ENCODE results near the gene CCDC3. TPM values are rescaled to one million over a fixed set of nuclear protein-coding genes. Genes with fewer than 3 reads are reported as not detected.

The CCDC3 gene
- total RNA-seq, 1 donor from 2014 or later = 0.40 TPM

DNA sequence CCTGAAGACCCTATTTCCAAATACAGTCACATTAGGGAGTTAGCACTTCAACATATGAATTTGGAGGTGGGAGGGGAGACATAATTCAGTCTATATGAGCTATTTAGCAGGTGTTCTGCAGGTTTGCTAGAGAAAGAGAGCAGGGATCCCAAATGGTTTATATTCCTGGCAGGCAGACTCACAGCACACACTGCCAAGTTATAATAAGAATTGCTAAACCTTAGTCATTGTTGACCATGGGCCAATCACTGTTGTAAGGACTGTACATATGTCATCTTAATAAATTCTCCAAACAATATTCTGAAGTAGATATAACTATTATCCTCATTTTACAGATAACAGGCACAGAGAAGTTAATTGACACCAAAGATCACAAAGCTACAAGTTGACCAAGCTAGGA, 1.5 kb upstream of the CCDC3 start:
- TF ChIP-seq, protein P1, sequence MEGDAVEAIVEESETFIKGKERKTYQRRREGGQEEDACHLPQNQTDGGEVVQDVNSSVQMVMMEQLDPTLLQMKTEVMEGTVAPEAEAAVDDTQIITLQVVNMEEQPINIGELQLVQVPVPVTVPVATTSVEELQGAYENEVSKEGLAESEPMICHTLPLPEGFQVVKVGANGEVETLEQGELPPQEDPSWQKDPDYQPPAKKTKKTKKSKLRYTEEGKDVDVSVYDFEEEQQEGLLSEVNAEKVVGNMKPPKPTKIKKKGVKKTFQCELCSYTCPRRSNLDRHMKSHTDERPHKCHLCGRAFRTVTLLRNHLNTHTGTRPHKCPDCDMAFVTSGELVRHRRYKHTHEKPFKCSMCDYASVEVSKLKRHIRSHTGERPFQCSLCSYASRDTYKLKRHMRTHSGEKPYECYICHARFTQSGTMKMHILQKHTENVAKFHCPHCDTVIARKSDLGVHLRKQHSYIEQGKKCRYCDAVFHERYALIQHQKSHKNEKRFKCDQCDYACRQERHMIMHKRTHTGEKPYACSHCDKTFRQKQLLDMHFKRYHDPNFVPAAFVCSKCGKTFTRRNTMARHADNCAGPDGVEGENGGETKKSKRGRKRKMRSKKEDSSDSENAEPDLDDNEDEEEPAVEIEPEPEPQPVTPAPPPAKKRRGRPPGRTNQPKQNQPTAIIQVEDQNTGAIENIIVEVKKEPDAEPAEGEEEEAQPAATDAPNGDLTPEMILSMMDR (conservative IDR thresholded peaks at IDR 0.05; ENCODE audit: low read depth, low read length) = no peak
- H3K4me3 ChIP-seq (ENCODE audit: low read depth, low read length) = no peak overlapping the region
- DNase-seq (ENCODE audit: low read depth) = no peak

DNA sequence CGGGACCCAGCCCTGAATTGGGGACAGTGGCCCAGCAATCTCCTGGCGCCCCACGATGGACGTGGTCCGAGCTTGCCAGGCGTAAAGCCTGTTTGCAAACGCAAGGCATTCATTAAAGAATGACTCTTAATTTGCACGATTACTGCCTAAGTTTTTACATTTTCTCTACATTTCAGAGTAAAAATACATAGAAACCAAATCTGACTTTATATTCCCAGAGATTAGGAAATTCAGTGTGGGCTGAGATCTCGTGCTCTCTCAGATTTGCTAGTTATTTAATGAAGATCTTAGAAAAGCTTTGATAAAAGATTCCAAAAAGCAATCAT, 337 bp upstream of the CCDC3 start:
- no peak for DNase-seq (ENCODE audit: low read depth)
- H3K4me3 ChIP-seq (ENCODE audit: low read depth, low read length) = no peak overlapping the region
- TF ChIP-seq, protein P1 (conservative IDR thresholded peaks at IDR 0.05; ENCODE audit: low read depth, low read length) = no peak

DNA sequence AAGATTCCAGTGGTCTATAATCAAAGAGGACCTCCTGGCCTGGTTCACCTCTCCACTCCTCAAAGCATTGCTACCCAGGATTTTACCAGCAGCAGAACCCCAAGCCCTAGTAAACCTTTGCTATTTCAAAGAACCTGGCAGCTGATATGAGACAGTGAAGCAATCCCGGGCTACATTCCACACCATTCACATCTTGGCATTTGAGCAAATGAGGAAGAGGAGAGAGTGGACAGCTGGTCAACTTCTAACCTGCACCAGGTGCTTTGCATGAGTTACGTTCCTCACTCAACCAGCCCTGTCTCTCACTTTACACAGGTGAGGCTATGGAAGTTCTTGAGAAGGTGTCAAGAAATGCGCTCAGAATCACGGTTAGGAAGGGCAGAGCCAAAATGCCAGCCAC, 1.1 kb downstream of the CCDC3 start:
- no peak overlapping the region for H3K4me3 ChIP-seq (ENCODE audit: low read depth, low read length)
- no peak for DNase-seq (ENCODE audit: low read depth)
- TF ChIP-seq, protein P1 (conservative IDR thresholded peaks at IDR 0.05; ENCODE audit: low read depth, low read length) = no peak

DNA sequence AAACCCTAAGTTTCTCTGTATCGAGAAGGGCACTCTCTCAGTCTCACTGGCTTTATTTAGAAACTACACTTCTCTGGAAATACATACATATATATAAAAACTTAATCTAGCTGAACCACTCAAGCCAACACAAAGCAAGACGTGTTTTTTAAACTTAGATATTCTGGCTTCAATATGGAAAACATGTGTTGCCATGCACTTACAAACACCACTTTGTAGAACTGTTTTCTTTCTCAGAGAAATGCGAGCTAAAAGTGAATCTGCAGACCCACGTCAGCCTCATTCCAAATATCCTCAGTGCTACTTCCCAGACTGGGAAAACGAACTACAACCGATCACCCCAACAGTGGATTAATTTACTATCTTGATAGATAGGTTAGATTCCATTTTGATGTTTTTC, 1.7 kb downstream of the CCDC3 start:
- H3K4me3 ChIP-seq (ENCODE audit: low read depth, low read length) = no peak overlapping the region
- DNase-seq (ENCODE audit: low read depth) = no peak
- TF ChIP-seq, protein P1 (conservative IDR thresholded peaks at IDR 0.05; ENCODE audit: low read depth, low read length) = no peak

DNA sequence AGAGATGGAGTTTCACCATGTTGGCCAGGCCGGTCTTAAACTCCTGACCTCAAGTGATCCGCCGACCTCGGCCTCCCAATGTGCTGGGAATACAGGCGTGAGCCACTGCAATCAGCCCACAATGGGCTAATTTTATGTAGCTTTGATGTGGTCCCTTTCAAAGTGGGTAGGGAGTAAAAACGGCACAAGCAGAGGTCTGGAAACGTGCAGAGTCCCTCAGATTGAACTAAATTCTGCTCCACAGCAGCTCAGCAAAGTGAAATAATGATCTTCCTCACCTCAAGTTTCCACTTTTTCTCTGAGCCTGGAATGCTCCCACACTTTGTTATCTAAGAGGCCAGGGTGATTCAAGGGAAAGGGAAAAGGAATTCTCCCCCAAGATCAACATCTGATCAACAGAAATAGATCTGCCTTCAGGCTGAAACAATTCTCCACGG, 6.1 kb downstream of the CCDC3 start:
- DNase-seq (ENCODE audit: low read depth) = no peak
- TF ChIP-seq, protein P1 (conservative IDR thresholded peaks at IDR 0.05; ENCODE audit: low read depth, low read length) = no peak
- H3K4me3 ChIP-seq (ENCODE audit: low read depth, low read length) = no peak overlapping the region

DNA sequence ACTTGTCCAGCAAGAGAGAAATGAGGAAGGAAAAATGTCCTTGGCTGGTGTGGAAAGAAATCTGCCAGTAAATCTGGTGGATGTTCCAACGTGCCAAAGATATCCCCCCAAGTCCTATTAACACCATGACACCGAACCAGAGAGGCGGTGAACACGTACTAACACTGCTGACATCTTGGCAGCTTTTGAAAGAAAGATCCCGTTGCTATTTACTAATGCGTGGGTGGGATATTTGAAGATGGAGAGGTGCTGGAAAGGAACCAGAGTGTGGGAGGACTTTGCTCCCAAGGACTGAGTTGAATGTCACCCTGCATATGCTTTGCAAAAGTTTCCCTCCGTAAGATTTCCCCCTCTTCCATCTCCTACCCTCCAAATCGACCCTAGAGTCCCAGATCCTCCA, 7.9 kb downstream of the CCDC3 start:
- no peak overlapping the region for H3K4me3 ChIP-seq (ENCODE audit: low read depth, low read length)
- no peak for DNase-seq (ENCODE audit: low read depth)
- TF ChIP-seq, protein P1 (conservative IDR thresholded peaks at IDR 0.05; ENCODE audit: low read depth, low read length) = no peak

DNA sequence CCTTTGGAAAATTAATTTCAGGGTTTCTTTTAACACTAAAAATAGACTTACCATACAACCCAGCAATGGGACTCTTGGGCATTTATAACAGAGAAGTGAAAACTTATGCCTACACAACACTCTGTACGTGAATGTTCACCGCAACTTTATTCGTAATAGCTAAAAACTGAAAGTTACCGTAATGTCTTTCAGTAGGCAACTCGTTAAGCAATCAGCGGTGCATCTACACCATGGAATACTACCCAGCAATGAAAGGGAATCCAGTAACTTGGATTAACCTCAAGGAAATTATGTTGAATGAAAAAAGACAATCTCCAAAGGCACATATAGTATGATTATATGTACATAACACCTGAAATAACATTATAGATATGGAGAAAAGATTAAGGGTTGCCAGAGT, 16.2 kb downstream of the CCDC3 start:
- TF ChIP-seq, protein P1 (conservative IDR thresholded peaks at IDR 0.05; ENCODE audit: low read depth, low read length) = no peak
- no peak for DNase-seq (ENCODE audit: low read depth)

More for the DNA sequence above, 16.2 kb downstream of the CCDC3 start:
- H3K4me3 ChIP-seq (ENCODE audit: low read depth, low read length) = no peak overlapping the region
